ENCODE data around the gene WWOX.

- TF ChIP-seq FOXP2 (optimal IDR thresholded peaks at IDR 0.05; ENCODE audit: borderline replicate concordance, extremely low read depth, extremely low read length, insufficient read depth) = no peak
- no peak for TF ChIP-seq TAF1 (IDR thresholded peaks at IDR 0.05; ENCODE audit: borderline replicate concordance, insufficient read depth, low read length)
- no peak for TF ChIP-seq SIN3A (IDR thresholded peaks at IDR 0.05; ENCODE audit: borderline replicate concordance, insufficient read depth, low read length)
- no peak for TF ChIP-seq REST (IDR thresholded peaks at IDR 0.05; ENCODE audit: insufficient read depth in 1 of 2, low read depth in 2 of 2, low read length in 2 of 2)
Observed at GRCh38 chr16:79201436-79201835, 1102.0 kb downstream of the WWOX start.
